HG03342 (cell line): ENCODE results near the gene TM4SF18.
"Not testable (repeated sequence)": the region's sequence is repeated elsewhere in the genome, so short reads cannot be mapped to it uniquely, and the experiment has no call there.

Experiments used
- ATAC-seq: cut with Tn5 transposase; IDR thresholded peaks from one replicate; pipeline ENCODE4 v1.9.1; 2021; ENCODE audit warnings: mild to moderate bottlenecking, moderate library complexity; ENCODE audit not compliant: unreplicated experiment

Gene TM4SF18

GRCh38 chr3:149333176-149333859, at the start of gene TM4SF18:
Gene TM4SF18 (minus strand): TSS chr3:149333636. CDS start chr3:149333382, 254 bp downstream.
- no peak for ATAC-seq

- no peak for ATAC-seq
Observed at GRCh38 chr3:149382518-149382917, 49.1 kb upstream of the TM4SF18 start.

GRCh38 chr3:149382101-149382467, 48.6 kb upstream of the TM4SF18 start:
- ATAC-seq, result peak; percentile 57

- ATAC-seq, result no peak
Observed at GRCh38 chr3:149381173-149382100, 48.0 kb upstream of the TM4SF18 start.

- ATAC-seq, result not testable (repeated sequence)
Observed at GRCh38 chr3:149380220-149380619, 46.8 kb upstream of the TM4SF18 start.

- ATAC-seq, result no peak
Observed at GRCh38 chr3:149378478-149379309, 45.3 kb upstream of the TM4SF18 start.

GRCh38 chr3:149377408-149378364, 44.2 kb upstream of the TM4SF18 start, which contains the start of gene TM4SF1:
Gene TM4SF1 (minus strand): TSS chr3:149377649. CDS start chr3:149377547, 102 bp downstream.
- no peak for ATAC-seq

- no peak for ATAC-seq
Observed at GRCh38 chr3:149376718-149377407, 43.4 kb upstream of the TM4SF18 start.

GRCh38 chr3:149375501-149376196, 42.2 kb upstream of the TM4SF18 start:
- ATAC-seq, result no peak

- no peak for ATAC-seq
Observed at GRCh38 chr3:149374793-149375500, 41.5 kb upstream of the TM4SF18 start.

- no peak for ATAC-seq
Observed at GRCh38 chr3:149374391-149374790, 41.0 kb upstream of the TM4SF18 start.

GRCh38 chr3:149373235-149374125, 40.0 kb upstream of the TM4SF18 start:
- ATAC-seq, result no peak

GRCh38 chr3:149371723-149372114, 38.3 kb upstream of the TM4SF18 start:
- no peak for ATAC-seq

GRCh38 chr3:149371001-149371722, 37.7 kb upstream of the TM4SF18 start:
- ATAC-seq, result no peak

- ATAC-seq, result no peak
Observed at GRCh38 chr3:149369991-149370866, 36.8 kb upstream of the TM4SF18 start.
